Left kidney (tissue), 2 donors: ENCODE results near the gene AMPD1. TPM values are rescaled to one million over a fixed set of nuclear protein-coding genes. Genes with fewer than 3 reads are reported as not detected.

Source experiments
- DNase-seq: peaks from one replicate; pipeline ENCODE4 v3.0.0-alpha.2; 2013
- polyA plus RNA-seq: library from polyadenylated mRNA; unstranded; fragments of 120-200 nt; gene quantifications from one replicate; pipeline ENCODE4 v1.2.1, GENCODE V29; 2013; ENCODE audit not compliant: insufficient read length

AMPD1 gene
- polyA plus RNA-seq, 1 donor, result not detected

GRCh38 chr1:114638910-114639309 lies 56.4 kb downstream of the AMPD1 start:
- no peak for DNase-seq

GRCh38 chr1:114632427-114632826 lies 62.9 kb downstream of the AMPD1 start:
- no peak for DNase-seq

- no peak for DNase-seq
Observed at GRCh38 chr1:114627107-114627506, 68.2 kb downstream of the AMPD1 start.

GRCh38 chr1:114623364-114623763 lies 72.0 kb downstream of the AMPD1 start:
- no peak for DNase-seq

Other genes with a start within 250 kb of the AMPD1 start
- gene TRIM33, start 184.3 kb downstream of the AMPD1 start, polyA plus RNA-seq, result 74.4 TPM
- 64.0 TPM for gene BCAS2, start 113.9 kb downstream of the AMPD1 start, polyA plus RNA-seq
- gene DENND2C, start 25.5 kb downstream of the AMPD1 start, polyA plus RNA-seq, result 5.4 TPM
- 74.6 TPM for gene NRAS, start 21.2 kb upstream of the AMPD1 start, polyA plus RNA-seq
- 506 TPM for gene CSDE1, start 62.4 kb upstream of the AMPD1 start, polyA plus RNA-seq
- gene SIKE1, start 85.1 kb upstream of the AMPD1 start, polyA plus RNA-seq, result 72.1 TPM
- 0.90 TPM for gene SYCP1, start 159.3 kb upstream of the AMPD1 start, polyA plus RNA-seq